Stomach (tissue), 4 donors: Measurements from ENCODE around the gene YWHAG.

ENCODE experiments used
- CTCF ChIP-seq, 7 experiments: fragments of 450-650 bp in 4 of 7; fragments of 200-600 bp in 3 of 7; sonication (generic) in 3 of 7; IDR thresholded peaks; one replicate each; pipeline ENCODE4 v1.5.1; 2016 to 2019; ENCODE audit warnings: antibody characterized with exemption in 7 of 7, control low read depth in 2 of 7, mild to moderate bottlenecking in 1 of 7
- POLR2A ChIP-seq, 4 donors: fragments of 450-650 bp; IDR thresholded peaks; one replicate each; pipeline ENCODE4 v1.6.1; 2016; ENCODE audit warnings: antibody characterized with exemption in 4 of 4, control low read depth in 2 of 4, mild to moderate bottlenecking in 1 of 4, moderate library complexity in 1 of 4
- POLR2AphosphoS5 ChIP-seq, 3 donors: sonication (generic); formaldehyde crosslinking; IDR thresholded peaks; one replicate each; pipeline ENCODE4 v1.6.1; 2016; ENCODE audit warnings: antibody characterized with exemption in 3 of 3

- TF ChIP-seq POLR2AphosphoS5 (IDR thresholded peaks at IDR 0.05) (no peak), CTCF (IDR thresholded peaks at IDR 0.05) (no peak), POLR2A (IDR thresholded peaks at IDR 0.05) (no peak)
These were observed 37.4 kb upstream of the YWHAG start for GRCh38 chr7:76395965-76396726.
